Activated effector memory CD4-positive, alpha-beta T cell treated with anti-CD3 and anti-CD28 coated beads, Interleukin-2, amount 50 U/mL, for 16 hours (primary cell): ENCODE data around the gene PDIA2.

Source experiments
- DNase-seq: peaks from one replicate; pipeline ENCODE4 v3.0.0-alpha.2; 2020

Gene PDIA2

DNA sequence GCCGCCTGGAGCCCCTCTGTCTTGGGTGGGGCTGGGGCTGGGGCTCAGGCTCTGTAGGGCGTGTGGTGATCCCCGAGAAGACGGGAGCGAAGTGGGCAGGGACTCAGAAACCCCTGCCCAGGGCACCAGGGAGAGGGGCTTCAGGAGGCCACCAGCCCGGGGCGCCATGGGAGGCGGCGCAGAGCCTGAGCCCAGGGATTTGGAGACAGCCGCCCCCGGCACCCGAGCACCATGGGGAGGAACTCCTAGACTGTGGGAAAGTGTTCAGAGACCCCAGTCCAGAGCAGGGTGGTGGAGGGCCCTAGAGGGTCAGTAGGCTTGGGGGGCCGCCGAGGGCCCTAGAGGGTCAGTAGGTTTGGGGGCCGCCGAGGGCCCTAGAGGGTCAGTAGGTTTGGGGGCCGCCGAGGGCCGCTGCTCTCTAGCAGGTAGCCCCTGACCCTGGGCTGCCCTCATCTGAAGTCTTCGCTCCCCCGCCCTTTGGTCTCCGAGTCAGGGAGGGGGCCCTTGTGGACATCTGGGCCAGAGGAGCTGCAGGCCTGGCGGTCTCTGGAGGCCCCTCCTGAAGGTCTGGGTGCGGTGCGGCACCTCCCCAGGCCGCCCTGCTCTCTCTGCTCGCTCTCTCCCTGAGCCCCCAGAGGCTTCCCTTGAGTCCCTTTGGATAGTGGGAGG, 1.8 kb upstream of the PDIA2 start:
- DNase-seq, result no peak

- no peak for DNase-seq
These were observed 1.2 kb upstream of the PDIA2 start for GRCh38 chr16:281660-282255.

DNA sequence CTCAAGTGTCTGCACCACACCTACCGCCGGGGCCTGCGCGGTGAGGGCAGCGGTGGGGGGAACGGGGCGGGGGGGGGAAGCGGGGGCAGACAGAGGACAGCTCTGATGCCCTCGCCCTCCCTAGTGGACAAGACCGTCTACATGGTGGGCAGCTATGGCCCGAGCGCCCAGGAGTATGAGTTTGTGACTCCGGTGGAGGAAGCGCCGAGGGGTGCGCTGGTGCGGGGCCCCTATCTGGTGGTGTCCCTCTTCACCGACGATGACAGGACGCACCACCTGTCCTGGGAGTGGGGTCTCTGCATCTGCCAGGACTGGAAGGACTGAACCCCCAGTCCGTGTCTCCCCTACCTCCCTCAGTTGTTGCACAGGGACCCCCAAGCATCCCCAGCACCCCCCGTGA, 473 bp upstream of the PDIA2 start:
- DNase-seq, result no peak

DNA sequence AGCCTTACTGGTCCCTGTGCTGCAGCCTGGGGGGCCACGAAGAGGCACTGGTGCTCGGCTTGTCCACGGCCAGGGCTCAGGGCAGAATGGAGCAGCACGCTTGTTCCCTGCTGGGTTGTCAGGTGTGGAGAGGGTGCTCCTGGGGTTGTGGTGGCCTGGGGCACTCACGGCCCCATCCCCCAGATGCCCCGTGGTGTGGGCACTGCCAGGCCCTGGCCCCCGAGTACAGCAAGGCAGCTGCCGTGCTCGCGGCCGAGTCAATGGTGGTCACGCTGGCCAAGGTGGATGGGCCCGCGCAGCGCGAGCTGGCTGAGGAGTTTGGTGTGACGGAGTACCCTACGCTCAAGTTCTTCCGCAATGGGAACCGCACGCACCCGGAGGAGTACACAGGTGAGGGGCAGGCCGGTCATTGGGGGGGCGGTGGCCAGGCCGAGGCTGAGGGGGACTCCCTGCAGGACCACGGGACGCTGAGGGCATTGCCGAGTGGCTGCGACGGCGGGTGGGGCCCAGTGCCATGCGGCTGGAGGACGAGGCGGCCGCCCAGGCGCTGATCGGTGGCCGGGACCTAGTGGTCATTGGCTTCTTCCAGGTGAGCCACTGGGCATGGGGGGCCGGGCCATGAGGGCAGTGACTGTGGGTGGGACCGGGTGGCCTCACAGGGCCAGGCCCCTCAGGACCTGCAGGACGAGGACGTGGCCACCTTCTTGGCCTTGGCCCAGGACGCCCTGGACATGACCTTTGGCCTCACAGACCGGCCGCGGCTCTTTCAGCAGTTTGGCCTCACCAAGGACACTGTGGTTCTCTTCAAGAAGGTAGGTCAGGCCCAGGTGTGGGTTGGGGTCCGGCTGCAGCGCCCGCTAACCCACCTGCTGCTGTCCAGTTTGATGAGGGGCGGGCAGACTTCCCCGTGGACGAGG, 1.5 kb downstream of the PDIA2 start:
- no peak for DNase-seq

DNA sequence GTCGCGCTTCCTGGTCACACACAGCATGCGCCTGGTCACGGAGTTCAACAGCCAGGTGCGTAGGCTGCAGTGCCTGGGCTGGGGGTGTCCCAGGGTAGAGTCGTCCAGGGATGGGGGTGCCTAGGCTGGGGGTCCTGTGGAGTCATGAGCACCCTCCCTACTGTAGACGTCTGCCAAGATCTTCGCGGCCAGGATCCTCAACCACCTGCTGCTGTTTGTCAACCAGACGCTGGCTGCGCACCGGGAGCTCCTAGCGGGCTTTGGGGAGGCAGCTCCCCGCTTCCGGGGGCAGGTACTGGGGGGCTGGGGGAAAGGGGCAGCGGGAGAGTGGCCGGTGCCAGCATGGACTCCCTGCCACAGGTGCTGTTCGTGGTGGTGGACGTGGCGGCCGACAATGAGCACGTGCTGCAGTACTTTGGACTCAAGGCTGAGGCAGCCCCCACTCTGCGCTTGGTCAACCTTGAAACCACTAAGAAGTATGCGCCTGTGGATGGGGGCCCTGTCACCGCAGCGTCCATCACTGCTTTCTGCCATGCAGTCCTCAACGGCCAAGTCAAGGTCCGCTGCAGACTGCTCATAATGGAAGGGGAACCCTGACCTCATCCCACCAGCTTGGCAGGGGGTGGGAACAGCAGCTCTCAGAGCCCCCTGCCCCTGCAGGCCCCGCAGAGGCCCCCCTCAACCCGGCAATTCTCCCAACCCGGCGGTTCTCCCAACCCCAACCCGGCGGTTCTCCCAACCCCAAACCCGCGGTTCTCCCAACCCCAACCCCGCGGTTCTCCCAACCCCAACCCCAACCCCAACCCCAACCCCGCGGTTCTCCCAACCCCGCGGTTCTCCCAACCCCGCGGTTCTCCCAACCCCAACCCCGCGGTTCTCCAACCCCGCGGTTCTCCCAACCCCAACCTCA, 2.4 kb downstream of the PDIA2 start:
- no peak for DNase-seq

- DNase-seq, result no peak
These were observed 3.7 kb downstream of the PDIA2 start for GRCh38 chr16:286491-287297.

DNA sequence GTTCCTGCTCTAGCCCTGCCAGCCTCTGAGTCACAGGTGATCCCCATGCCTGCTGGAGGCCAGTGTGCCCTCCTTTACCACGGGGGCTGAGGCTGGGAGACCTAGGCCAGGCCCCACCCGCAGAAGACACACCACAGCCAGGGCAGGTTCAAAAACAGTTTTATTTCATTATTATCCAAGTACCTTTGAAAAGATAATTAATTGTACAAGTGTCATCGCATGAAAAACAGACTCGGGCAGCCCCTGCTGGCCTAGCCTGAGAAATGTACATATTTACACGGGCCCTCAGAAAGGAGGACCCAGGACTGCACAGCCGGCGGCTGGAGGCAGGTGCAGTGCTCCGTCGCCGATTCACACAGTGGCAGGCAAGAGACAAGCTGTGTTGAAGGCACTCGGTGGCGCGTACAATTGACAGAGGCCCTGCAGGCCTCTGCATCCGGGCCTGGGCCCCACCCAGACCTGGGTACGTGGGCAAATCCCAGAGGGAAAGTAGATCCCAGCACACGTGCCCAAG, 4.4 kb downstream of the PDIA2 start:
- no peak for DNase-seq

DNA sequence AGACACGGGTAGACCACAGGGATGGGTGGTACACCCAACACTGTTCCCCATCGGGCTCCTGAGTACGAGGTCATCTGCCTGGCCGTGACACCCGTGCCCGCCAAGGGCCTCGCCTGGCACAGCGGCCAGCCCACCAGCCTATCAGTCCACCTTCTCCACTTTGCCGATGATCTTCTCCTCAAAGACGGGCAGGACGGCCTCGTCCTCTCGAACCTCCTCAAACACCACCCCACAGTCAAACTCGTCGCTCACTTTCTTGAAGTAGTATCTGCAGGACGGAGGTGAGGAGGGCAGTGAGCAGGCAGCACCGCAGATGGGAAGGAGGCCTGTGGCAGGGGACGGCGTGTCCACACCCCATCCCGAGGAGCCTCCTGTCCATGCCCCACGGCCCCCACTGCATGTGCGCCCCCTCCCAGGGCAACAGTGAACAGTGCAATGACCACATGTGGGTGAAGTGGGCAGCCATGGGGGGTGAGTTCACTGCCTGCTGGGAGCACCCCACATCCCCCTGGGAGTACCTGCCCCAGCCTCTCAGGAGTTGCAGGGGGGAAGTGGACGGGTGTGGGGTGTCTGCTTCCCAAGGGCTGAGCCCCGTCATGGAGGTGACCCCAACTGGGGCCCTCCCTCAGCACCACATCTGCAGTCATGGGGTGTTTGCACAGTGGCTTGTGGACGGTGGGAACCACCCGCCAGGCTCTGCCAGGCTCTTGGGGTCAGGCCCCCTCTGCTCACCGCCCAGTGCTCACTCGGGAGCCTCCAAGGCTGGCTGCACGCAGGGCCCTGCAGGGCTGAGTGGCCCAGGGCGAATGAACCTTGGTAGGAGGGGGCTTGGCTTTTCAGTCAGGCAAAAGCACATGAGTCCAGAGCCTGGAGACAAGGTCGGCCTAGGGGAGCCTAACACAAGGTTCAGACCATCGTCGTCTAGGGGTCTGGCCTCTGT, 5.3 kb downstream of the PDIA2 start:
- DNase-seq, result no peak

DNA sequence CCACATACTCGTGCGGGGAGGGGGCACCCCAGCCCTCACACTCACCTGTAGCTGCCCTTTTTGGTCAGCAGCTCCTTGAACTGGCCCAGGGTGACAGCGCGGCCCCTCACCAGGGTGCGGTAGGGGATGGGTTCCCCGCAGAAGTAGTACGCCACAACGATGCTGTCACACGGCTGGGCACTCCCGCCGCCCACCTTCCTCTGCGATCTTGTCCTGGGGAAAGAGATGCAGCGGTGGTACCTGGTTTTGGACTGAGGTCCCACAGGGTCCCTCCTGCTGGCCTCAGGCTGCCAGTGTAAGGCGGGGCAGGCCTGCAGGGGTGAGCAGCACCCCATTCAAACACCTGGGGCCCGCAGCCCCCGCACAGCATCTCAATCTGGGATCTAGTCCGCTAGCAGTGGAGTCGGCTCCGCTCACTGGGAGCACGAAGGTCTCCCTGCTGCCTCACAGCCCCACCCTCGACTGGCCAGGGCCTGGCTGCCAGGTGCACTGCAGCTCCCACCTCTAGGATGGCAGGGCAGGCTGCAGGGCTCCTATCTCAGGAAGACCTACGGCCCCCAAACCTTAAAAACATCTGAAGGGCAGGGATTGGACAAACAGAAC, 6.5 kb downstream of the PDIA2 start:
- no peak for DNase-seq

- no peak for DNase-seq
These were observed 7.2 kb downstream of the PDIA2 start for GRCh38 chr16:290015-290680.

DNA sequence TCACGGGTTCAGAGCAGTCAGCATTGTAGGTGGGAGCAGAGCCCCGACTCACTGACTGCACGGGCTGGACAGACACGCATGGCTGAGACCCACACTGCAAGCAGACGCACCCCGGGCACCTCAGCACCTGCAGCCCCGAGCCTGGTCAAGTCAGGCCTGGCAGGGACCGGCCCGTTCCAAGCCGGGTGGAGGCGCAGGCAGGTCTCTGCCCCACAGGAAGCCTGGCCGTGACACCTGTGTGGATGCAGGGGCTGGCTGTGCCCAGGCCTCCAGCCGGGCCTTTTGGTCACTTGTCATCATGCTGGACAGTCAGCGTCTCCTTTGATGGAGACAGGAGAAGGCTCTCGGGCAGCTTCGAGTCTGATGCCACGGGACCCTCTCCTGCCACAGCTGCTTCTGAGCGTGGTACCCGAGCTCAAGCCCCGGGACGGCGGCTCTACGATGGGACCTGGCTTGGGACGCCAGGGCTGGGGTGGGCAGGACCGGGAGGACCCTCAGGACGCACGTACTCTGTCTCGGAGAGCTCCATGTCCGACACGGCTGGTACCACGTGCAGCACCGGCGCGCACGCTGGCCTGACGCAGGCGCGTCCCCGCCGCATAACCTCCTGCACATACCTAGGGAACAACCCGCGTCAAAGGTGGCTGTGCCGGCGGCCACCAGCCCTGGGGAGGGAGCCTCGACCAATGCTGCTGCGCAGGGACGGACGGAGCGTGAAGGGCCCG, 7.9 kb downstream of the PDIA2 start:
- no peak for DNase-seq

DNA sequence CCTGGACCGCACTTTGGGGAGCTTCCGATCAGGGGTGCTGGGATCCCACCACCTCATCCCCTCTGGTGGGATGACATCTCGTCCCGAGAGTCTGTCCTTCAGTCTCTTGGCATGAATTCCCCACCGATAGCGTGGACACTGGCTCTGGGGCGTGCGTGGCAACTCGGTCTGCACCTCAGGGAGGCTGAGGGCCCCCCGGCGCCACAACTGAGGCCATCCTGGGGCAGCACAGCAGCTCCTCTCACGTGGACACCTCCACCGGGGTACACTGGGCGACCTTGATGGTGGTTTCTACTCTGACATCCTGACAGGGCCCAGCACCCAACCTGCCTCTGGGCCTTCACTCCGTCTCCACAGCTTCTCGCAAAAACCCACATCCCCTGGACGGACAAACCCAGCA, 8.6 kb downstream of the PDIA2 start:
- DNase-seq, result no peak

GRCh38 chr16:293043-293775, 10.2 kb downstream of the PDIA2 start:
- no peak for DNase-seq

- no peak for DNase-seq
These were observed 13.3 kb downstream of the PDIA2 start for GRCh38 chr16:296276-296675.

- no peak for DNase-seq
These were observed 14.0 kb downstream of the PDIA2 start for GRCh38 chr16:296806-297510.

- DNase-seq, result no peak
These were observed 14.9 kb downstream of the PDIA2 start for GRCh38 chr16:297832-298231.

GRCh38 chr16:301235-301634, 18.3 kb downstream of the PDIA2 start:
- no peak for DNase-seq
